CD4-positive, alpha-beta T cell treated with Interleukin-1 beta for 1 hour (primary cell): ENCODE data around the gene MCM9.
"Not testable (repeated sequence)": the region's sequence is repeated elsewhere in the genome, so short reads cannot be mapped to it uniquely, and the experiment has no call there.

ENCODE experiments used
- DNase-seq, 2 donors: peaks; one replicate each; pipeline ENCODE4 v3.0.0-alpha.2; 2020 to 2022

MCM9 gene

DNA sequence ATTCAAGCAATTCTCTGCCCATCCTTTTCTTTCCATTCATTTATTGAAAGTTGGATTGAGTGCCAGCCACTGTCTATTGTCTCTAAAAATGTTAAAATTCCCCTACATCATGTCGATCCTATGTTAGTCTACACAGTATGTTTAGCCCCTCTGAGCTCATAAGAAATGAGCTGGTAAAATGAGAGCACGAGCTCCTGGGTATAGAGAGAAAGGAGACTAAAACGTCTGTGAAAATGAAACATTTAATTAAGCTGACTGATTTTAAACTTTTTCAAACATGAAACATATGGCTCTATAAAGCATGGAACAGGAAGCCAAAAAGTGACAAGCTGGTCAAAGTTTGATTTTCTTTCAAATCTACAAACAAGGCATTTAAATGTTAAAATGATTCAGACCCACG, 145.0 kb downstream of the MCM9 start:
- no peak for DNase-seq

DNA sequence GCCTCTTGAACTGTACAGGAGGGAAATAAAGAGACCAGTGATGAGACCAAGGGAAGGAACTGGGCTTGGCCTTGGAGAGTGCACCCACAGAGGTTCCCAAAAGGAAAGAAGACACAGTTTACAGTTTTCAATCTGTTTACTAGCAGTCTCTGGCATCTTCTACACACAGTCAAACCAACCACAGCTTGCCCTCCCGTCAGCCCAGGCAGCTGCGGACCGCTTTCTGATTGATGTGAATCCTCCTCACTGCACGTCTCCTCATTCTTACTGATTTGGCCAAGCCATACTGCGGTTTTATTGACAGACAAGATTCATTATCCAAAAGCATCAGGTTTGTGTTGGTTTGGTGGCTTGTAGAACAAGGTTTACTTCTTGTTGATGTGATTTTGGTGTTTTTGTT, 145.5 kb downstream of the MCM9 start:
- DNase-seq: no peak

DNA sequence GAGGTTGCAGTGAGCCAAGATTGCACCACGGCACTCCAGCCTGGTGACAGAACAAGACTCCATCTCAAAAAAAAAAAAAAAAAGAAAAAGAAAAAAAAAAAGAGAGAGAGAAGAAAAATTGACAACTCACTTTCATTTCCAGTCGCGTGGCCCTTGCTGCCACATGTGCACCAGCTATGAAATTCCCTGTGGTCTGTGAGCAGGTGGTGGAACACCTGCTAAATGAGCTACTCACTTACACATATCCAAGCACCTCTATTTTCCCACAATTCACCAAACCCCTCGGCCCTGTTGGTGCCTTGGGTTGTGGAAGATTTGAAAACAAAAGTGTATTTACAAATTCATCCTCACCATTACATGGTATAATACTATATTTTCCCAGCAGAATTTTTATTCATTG, 146.3 kb downstream of the MCM9 start:
- DNase-seq: peak in 1 of 2 donors; percentile 10

DNA sequence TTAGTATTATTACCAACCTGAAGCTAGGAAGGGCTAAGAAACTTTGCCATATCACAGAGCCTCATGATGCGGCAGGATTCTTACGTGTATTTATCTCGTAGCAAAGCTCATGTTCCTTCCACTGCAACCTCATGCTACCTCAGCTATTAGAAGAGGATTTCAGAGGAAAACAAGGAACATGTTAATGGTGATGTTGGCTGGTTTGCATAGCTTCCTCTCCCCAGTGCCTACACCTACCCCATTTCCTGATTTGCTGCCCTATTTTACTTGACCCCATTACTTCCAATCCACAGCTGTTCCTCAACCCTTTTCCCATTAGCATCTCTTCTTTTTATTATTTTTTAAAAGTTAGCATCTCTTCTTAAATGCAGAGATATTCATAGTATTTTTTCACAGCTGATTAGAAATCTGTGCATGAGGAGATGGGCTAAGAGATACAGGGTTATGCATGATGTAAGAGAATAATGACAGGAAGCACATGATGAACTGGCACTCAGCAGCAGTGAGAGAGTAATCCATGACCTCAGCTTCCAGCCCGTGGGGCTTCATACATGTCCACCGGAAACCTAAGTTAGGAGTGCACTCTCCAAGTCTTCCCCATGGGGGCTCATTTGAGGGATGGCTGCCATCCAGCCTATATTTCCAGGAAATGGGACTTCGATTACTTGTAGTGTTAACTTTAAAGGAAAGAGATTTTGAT, 147.1 kb downstream of the MCM9 start:
- DNase-seq: peak in 1 of 2 donors; percentile 35

DNA sequence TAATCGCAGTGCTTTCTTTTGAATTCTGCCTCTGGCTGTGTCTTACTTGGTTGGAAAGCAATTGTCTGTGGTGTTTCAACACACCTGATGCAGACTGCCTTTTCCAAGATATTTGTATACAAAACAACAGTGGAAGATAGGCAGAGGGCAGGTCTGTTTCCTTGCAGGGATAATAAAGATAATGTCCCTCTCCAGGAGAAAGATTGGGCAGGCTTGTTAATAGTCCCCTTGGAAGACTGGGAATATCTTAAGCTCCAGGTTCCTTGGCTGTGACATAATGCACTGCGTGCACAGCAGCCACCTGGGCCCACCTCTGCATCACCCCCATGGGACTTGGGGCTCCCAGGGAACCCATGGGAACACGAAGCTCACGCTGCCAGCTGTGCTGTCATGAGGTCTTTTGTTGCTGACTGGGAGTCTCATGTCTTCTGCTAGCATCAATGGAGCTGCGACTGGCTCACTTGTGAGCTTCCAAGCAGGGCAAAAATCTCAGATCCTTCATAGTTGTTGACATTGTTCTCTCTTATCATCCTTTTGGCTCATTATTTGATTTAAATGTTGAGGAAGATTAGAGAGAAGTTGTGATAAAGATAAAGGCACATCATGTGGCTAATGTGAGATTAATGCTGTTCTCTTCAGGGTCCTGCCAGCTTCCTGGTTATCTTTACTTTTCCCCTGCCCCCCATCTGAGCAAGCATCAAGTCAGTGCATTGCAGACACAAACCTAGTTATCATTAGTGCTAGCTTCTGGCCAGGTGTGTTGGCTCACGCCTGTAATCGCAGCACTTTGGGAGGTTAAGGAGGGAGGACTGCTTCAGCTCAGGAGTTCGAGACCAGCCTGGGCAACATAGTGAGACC, 148.1 kb downstream of the MCM9 start:
- DNase-seq: no peak

DNA sequence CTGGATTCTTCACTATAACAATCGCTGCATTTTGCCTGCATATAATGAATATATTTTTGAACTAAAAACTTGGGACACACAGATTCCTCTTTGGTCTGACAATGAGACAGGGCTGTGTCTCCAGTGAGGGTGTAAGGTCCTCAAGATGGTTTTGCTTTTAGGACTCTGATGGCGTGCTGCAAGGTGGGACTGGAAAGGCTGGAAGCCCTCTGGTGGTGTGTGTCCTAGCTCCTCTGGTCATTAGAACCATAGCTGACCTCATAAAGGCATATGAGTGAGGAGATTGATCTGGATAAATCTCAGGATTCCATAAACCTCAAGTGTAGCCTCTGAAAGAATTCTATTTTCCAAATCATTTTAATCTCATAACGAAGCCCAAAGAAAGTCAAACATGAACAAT, 149.4 kb downstream of the MCM9 start:
- DNase-seq: no peak

DNA sequence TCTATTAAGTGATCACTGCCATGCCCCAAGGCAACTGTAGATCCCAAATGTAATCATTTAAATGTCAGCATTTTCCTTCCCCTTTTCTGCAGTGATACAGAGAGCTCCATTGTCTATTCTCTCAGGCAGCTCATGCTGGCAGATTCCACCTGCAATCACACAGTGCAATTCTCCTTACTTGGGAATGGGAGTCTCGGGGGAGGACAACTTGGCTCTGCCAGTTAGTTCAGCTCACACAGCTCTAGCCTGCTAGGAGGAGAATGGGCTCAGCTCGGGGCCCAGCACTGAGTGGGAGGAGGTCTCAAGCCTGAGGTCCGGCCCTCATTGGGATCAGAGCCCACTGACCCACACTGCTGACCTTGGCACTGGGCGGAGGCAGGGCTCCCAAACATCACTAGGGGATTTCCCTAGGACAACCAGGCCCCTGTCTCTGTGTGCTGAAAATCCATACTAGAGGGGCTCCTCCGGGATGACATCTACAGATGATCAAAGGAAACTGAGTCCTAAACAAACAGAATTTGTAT, 150.3 kb downstream of the MCM9 start:
- no peak for DNase-seq

DNA sequence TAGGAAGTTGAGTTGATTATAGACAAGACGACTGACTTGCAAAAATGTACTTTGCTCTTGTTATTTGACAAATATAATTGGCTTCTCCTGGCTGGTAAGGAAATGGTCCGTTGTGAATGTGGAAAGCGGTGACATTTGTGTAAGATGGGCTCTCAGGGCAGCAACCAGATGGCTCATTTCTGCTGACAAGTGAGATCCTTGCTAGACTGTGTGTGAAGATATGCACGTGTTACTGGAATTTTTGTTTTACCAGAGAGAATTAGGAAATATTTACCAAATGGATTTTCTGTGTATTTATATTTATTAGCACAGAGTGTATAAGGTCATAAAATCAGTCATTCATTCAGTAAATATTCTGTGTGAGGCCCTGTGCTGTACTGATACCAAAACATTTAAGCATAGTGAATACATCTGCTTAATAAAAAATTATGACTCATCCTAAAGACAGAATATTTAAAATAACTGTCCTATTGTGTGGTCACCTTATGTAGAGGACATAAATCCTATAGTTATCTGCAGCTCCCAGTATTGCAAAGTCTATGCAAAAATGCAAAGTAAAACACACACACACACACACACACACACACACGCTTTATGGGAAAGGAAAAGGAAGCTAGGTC, 150.9 kb downstream of the MCM9 start:
- DNase-seq: no peak

DNA sequence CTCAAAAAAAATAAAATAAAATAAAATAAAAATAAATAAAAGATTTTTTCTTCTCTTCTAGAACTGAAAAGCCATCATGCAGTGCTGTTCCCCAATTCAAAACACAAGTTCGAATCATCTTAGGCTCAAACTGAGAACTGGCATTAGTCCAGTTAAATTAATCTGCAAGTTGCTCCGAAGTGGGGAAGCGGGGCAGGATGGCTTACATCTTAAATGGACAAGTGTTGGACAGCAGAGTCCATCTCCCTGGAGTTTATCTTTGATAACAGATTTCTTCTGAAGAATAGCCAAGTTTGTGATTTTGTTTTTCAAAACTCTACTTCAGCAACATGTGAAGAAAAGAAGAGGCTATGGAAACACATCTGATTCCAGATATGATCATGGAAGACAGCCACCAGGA, 152.3 kb downstream of the MCM9 start:
- no peak for DNase-seq

DNA sequence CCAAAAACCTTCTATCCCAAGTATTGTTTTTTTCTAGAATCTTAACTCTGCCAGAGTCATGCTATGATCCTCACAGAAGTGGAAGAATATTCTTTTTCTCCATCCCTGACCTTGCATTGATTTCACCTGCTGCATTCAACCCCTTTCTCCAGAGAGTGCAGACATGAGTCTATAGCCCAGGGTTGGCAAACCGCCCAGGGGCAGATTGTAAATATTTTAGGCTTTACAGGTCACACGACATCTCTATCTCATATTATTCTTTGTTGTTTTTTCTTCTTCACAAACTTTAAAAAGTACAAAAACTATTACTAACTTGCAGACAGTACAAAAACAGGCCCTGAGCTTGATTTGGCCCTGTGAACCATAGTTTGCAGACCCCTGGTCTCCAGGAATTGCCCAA, 153.1 kb downstream of the MCM9 start:
- DNase-seq: no peak

DNA sequence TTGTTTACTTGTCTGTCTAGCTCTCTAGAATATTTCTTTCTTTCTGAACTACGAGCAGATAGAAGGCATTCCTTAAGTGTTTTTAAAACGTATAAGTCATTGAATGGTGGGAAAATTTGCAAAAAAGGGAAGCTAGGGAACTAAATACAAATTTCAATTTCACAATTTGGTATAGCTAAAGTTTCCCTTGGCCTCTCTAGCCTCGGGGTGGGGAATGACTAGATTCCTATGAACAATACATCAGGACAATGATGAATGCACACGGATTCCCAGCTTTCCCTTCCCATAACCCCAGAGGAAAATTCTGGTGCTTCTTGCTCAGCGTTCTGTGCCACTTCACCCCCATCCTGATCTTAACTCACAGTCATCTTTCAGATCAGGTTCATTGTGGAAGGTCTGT, 154.3 kb downstream of the MCM9 start:
- DNase-seq: no peak

DNA sequence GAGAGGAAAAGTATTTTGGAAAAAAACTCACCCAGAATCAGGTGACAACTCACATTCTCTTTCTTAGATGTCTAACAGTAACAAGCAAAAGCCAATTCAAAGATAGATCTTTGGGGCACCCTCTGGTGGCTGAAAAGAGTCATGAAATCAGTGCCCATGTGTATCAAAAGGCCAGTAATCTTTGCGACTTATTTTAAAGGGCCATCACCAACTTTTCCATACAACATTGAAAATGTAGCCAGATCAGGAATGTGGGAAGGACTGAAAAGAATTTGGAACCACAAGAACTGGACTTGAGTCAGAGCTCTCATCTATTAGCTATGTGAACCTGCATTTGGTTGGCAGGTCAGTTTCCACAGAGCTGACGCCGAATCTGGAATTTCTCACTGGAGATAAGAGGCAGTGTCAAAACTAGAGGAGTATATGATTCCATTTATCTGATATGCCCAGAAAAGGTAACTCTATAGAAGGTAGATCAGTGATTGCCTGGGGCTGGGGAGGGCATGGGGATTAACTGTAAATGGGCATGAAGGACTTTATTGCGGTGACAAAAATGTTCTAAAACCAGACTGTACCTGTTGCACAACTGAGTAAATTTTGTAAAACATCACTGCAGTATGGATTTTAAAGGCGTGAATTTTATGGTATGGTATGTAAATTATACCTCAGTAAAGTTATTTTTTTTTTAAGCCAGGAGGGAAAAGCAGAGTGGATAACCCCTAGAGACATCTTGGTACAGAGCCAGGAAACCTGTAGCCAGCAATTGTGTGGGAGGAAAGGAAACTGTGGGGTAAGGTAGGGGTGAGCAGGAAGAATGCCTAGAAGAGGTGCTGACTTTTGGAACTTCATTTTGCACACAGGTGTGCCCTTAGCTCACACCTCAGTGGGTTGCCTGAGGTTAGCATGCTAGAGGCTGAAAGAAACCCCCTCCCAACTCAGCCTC, 158.1 kb downstream of the MCM9 start:
- DNase-seq: peak; percentile 72 to 79

DNA sequence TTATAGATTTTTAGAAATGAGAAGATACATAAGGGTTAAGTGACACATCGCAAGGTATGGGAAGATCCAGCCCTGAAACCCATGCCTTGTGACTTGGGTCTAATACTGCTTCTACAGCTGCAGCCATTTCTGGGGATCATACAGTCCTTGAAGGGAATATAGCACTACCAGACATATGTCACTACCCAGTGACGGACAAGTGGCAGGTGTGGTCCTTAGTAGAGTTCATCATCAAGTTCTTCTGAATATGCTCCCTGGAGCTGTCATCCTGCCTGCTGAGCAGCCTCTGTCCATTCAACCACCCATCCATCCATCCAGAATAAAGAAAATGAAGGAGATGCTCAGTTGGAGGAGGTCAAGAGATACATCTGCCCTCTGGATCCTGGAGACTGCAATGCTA, 159.6 kb downstream of the MCM9 start:
- DNase-seq: no peak

DNA sequence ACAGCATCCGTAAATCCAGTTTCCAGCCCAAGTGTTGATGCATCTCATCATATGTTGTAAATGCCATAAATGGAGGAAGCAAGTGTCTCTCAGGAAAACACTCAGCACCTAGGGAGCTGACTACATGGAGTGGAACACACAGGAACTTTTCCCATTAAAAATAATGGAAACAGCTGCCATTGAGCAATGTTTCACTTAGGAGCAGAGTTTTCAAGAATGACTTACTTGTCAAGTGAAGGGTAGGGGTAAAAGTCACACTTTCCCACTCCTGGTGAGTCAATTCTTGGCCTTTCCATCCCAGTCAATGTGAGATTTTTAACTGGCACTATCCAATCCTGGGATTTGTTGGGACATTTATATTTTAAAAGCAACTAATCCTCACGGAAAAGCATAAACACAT, 160.4 kb downstream of the MCM9 start:
- no peak for DNase-seq

DNA sequence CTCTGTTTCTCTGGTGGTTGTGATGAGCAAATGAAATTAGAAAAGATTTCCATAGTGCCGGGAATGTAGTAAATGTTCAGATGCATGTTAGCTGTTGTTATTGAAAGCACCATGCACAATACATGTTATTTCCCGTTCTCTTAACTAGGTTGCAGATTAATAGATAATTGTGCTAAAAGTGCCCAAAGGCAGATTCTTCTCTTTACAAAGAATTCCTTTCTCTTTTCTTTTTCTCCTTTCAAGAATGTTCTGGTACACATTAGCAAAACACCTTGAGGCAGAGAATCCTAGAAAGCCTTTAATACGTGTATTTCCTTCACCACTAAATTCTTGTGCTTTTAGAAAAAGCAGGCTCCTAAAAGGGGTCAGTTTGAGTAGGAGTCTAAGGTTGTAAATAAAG, 162.1 kb downstream of the MCM9 start:
- DNase-seq: no peak

DNA sequence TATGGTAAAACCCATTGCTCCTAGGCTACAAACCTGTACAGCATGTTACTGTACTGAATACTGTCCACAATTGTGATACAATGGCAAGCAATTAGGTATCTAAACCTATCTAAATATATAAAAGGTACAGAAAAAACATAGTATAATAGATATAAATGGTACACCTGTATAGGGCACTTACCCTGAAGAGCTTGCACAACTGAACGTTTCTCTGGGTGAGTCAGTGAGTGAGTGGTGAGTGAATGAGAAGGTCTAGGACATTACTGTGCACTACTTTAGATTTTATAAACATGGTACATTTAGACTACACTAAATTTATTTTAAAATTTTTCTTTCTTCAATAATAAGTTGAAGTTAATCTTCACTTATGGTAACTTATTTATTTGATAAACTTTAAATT, 163.7 kb downstream of the MCM9 start:
- DNase-seq: no peak

DNA sequence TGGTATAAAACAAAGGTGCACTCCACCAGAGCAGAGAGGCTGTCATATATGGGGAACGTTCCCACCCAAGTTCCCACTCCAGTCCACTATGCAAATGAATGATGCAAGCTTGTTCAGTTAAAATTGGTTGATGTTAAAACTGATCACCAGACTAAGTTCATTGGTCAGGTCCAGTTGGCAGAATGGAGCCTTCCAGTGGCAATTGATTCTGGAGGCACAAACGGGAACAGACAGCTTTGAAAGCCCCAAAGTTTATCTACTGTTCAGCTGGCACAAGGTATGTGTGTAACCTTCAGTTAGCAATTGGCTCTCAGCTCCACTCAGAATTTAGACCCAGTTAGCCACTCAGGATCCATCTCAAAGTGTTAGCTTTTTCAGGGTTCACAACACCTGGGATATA, 164.1 kb downstream of the MCM9 start:
- DNase-seq: no peak

DNA sequence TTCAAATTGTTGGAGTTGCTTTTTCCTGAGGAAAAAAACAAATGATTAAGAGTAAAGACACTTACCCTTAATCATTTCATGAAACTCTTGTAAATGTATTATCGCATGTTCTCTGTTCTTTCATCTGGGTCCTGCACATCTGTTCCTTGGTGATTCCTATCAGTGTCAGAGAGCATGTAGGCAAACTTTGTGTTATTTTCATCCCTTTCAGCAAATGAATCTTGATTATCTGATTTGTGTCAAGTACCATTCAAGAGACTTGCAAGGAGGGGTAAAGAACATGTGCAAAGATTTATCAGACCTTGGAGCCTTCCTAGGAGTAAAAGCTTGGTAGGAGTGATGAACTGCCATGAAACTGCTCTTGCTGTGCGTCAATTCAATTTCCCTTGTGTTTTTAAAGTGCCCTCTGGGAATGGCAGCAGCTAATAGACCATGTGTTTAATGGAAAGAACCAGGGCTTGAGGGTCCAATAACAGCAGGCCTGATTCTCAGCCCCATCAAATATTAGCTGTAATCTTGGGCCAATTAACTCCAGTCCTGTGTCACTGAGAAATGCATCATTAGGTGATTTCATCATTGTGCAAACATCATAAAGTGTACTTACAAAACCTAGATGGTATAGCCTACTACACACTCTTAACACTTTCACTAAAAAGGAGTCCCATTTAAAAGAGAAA, 164.7 kb downstream of the MCM9 start:
- no peak for DNase-seq

DNA sequence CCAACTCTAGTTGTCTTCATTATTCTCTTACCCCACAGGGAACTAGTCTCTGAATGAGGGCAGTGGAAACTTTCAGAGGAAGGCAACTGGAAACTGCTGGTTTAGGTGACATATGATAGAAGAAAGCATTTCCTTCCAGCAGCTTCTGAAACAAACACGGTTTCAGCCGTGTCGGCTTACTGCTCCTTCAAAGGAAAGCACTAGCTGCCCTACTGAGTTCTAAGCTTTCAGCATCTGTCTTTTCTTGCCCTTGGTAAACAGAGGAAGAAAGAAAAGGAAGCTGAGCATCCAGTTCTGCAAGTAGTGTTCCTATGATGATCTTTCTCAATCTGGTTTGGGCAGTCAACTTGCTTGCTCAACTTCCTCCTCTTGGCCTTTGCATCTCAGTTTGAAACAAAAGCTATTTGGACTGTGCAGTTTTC, 166.0 kb downstream of the MCM9 start:
- peak in 1 of 2 donors; percentile 16 for DNase-seq

DNA sequence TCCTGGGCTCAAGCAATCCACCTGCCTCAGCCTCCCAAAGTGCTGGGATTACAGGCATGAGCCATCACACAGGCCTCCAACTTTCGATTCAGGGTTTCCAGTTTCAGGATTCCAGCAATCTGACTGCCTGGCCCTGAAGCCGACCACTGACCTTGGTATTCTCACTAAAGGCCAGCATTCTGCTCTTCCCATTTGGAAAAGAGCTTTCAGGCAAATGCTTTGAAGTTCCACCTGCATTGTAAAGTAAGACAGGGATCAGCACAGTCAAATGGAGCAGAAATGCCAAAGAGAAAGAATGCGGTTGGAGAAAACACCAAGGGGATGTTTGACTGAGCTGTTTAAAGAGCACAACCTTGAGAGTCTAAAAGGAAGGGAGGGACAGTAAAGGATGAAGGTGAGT, 166.5 kb downstream of the MCM9 start:
- DNase-seq: no peak

DNA sequence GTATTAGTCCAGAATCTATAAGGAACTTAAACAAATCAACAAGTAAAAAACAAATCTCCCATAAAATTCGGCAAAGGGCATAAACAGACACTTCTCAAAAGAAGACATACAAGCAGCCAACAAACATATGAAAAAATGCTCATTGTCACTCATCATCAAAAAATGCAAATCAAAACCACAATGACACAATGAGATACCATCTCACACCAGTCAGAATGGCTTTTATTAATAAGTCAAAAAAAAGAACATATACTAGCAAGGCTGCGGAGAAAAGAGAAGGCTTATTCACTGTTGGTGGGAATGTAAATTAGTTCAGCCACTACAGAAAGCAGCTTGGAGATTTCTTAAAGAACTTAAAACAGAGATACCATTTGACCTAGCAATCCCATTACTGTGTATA, 169.6 kb downstream of the MCM9 start:
- not testable (repeated sequence) for DNase-seq

DNA sequence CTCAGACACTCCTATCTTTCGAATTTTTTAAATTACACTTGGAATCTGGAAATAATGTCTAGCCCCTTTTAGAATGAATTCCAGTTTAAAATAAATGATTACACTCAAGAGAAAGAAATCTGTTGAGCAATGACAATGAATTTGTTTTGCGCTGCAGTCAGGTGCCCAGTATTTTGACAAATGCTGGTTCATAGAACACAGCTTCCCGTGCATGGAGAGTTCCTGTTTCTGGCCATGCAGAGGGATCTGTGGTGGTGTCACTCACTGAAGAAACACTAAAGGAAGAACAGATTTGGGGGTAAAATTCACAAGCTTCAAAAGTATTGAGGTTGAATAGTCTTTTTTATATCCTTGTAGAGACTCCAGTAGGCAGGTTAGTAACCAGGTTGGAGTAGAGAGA, 170.2 kb downstream of the MCM9 start:
- peak in 1 of 2 donors; percentile 18 for DNase-seq
